ENCODE data around the gene TAF1D.

GRCh38 chr11:93740730-93741093, 583 bp downstream of the TAF1D start:
- TF ChIP-seq RAD21 (IDR thresholded peaks at IDR 0.05; ENCODE audit: low read depth) (no peak), REST (IDR thresholded peaks at IDR 0.05; ENCODE audit: low read depth) (no peak), YY1 (IDR thresholded peaks at IDR 0.05; ENCODE audit: low read depth) (no peak), EP300 (IDR thresholded peaks at IDR 0.05; ENCODE audit: borderline replicate concordance) (no peak), ZBTB7A (IDR thresholded peaks at IDR 0.05; ENCODE audit: low read depth) (no peak)

Data from Ishikawa (cell line).